Measurements from ENCODE around the gene CHST3. TPM values are rescaled to one million over a fixed set of nuclear protein-coding genes. Genes with fewer than 3 reads are reported as not detected.

The CHST3 gene
- total and polyA plus RNA-seq, 2 experiments from 2014 or later: 0.94 to 8.3 TPM

DNA sequence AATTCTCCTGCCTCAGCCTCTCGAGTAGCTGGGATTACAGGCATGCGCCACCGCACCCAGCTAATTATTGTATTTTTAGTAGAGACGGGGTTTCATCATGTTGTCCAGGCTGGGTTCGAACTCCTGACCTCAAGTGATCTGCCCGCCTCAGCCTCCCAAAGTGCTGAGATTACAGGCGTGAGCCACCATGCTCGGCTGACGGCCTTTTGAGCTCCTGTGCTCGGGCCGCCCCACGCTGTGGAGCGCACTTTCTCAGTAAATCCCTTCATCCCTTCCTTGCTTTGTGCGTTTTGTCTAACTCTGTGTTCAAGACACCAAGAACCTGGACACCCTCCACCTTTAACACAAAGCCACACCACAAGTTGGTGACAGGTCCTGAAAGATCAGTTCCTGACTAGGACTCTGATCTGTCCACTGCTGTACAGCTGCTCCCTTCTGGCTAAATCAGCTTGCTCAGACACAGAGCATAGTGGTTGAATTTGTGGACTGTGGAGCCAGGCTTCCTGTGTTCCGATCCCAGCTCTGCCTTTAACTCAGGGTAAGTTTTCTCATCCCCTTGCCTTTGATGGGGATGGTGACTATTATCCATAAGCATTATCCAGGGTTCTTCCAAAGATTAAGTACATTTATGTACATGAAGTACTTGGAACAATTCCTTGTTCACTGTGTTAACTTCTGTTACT, 20.1 kb downstream of the CHST3 start:
- TF ChIP-seq ZNF114 (CRISPR knock-in tag; IDR thresholded peaks at IDR 0.05): no peak
- no peak for TF ChIP-seq POLR2AphosphoS5 (IDR thresholded peaks at IDR 0.05; ENCODE audit: low read depth)
- TF ChIP-seq CREB1 (CRISPR knock-in tag; IDR thresholded peaks at IDR 0.05; ENCODE audit: low read depth): no peak
- TF ChIP-seq, protein P1, sequence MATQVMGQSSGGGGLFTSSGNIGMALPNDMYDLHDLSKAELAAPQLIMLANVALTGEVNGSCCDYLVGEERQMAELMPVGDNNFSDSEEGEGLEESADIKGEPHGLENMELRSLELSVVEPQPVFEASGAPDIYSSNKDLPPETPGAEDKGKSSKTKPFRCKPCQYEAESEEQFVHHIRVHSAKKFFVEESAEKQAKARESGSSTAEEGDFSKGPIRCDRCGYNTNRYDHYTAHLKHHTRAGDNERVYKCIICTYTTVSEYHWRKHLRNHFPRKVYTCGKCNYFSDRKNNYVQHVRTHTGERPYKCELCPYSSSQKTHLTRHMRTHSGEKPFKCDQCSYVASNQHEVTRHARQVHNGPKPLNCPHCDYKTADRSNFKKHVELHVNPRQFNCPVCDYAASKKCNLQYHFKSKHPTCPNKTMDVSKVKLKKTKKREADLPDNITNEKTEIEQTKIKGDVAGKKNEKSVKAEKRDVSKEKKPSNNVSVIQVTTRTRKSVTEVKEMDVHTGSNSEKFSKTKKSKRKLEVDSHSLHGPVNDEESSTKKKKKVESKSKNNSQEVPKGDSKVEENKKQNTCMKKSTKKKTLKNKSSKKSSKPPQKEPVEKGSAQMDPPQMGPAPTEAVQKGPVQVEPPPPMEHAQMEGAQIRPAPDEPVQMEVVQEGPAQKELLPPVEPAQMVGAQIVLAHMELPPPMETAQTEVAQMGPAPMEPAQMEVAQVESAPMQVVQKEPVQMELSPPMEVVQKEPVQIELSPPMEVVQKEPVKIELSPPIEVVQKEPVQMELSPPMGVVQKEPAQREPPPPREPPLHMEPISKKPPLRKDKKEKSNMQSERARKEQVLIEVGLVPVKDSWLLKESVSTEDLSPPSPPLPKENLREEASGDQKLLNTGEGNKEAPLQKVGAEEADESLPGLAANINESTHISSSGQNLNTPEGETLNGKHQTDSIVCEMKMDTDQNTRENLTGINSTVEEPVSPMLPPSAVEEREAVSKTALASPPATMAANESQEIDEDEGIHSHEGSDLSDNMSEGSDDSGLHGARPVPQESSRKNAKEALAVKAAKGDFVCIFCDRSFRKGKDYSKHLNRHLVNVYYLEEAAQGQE (IDR thresholded peaks at IDR 0.05; ENCODE audit: unreplicated experiment): no peak
- TF ChIP-seq, protein P2, sequence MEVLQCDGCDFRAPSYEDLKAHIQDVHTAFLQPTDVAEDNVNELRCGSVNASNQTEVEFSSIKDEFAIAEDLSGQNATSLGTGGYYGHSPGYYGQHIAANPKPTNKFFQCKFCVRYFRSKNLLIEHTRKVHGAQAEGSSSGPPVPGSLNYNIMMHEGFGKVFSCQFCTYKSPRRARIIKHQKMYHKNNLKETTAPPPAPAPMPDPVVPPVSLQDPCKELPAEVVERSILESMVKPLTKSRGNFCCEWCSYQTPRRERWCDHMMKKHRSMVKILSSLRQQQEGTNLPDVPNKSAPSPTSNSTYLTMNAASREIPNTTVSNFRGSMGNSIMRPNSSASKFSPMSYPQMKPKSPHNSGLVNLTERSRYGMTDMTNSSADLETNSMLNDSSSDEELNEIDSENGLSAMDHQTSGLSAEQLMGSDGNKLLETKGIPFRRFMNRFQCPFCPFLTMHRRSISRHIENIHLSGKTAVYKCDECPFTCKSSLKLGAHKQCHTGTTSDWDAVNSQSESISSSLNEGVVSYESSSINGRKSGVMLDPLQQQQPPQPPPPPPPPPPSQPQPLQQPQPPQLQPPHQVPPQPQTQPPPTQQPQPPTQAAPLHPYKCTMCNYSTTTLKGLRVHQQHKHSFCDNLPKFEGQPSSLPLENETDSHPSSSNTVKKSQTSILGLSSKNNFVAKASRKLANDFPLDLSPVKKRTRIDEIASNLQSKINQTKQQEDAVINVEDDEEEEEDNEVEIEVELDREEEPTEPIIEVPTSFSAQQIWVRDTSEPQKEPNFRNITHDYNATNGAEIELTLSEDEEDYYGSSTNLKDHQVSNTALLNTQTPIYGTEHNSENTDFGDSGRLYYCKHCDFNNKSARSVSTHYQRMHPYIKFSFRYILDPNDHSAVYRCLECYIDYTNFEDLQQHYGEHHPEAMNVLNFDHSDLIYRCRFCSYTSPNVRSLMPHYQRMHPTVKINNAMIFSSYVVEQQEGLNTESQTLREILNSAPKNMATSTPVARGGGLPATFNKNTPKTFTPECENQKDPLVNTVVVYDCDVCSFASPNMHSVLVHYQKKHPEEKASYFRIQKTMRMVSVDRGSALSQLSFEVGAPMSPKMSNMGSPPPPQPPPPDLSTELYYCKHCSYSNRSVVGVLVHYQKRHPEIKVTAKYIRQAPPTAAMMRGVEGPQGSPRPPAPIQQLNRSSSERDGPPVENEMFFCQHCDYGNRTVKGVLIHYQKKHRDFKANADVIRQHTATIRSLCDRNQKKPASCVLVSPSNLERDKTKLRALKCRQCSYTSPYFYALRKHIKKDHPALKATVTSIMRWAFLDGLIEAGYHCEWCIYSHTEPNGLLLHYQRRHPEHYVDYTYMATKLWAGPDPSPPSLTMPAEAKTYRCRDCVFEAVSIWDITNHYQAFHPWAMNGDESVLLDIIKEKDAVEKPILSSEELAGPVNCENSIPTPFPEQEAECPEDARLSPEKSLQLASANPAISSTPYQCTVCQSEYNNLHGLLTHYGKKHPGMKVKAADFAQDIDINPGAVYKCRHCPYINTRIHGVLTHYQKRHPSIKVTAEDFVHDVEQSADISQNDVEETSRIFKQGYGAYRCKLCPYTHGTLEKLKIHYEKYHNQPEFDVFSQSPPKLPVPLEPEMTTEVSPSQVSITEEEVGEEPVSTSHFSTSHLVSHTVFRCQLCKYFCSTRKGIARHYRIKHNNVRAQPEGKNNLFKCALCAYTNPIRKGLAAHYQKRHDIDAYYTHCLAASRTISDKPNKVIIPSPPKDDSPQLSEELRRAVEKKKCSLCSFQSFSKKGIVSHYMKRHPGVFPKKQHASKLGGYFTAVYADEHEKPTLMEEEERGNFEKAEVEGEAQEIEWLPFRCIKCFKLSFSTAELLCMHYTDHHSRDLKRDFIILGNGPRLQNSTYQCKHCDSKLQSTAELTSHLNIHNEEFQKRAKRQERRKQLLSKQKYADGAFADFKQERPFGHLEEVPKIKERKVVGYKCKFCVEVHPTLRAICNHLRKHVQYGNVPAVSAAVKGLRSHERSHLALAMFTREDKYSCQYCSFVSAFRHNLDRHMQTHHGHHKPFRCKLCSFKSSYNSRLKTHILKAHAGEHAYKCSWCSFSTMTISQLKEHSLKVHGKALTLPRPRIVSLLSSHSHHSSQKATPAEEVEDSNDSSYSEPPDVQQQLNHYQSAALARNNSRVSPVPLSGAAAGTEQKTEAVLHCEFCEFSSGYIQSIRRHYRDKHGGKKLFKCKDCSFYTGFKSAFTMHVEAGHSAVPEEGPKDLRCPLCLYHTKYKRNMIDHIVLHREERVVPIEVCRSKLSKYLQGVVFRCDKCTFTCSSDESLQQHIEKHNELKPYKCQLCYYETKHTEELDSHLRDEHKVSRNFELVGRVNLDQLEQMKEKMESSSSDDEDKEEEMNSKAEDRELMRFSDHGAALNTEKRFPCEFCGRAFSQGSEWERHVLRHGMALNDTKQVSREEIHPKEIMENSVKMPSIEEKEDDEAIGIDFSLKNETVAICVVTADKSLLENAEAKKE (CRISPR knock-in tag; IDR thresholded peaks at IDR 0.05): no peak
- TF ChIP-seq, protein P3, sequence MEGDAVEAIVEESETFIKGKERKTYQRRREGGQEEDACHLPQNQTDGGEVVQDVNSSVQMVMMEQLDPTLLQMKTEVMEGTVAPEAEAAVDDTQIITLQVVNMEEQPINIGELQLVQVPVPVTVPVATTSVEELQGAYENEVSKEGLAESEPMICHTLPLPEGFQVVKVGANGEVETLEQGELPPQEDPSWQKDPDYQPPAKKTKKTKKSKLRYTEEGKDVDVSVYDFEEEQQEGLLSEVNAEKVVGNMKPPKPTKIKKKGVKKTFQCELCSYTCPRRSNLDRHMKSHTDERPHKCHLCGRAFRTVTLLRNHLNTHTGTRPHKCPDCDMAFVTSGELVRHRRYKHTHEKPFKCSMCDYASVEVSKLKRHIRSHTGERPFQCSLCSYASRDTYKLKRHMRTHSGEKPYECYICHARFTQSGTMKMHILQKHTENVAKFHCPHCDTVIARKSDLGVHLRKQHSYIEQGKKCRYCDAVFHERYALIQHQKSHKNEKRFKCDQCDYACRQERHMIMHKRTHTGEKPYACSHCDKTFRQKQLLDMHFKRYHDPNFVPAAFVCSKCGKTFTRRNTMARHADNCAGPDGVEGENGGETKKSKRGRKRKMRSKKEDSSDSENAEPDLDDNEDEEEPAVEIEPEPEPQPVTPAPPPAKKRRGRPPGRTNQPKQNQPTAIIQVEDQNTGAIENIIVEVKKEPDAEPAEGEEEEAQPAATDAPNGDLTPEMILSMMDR (conservative IDR thresholded peaks at IDR 0.05; ENCODE audit: low read depth in 2 of 2): no peak
- no peak for TF ChIP-seq STAT1 (IDR thresholded peaks at IDR 0.05; ENCODE audit: unreplicated experiment)
- no peak for TF ChIP-seq NANOG (IDR thresholded peaks at IDR 0.05; ENCODE audit: borderline replicate concordance)
- TF ChIP-seq, protein P4, sequence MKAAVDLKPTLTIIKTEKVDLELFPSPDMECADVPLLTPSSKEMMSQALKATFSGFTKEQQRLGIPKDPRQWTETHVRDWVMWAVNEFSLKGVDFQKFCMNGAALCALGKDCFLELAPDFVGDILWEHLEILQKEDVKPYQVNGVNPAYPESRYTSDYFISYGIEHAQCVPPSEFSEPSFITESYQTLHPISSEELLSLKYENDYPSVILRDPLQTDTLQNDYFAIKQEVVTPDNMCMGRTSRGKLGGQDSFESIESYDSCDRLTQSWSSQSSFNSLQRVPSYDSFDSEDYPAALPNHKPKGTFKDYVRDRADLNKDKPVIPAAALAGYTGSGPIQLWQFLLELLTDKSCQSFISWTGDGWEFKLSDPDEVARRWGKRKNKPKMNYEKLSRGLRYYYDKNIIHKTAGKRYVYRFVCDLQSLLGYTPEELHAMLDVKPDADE (IDR thresholded peaks at IDR 0.05): no peak
- no peak for TF ChIP-seq EZH2phosphoT487 (IDR thresholded peaks at IDR 0.05; ENCODE audit: unreplicated experiment)
- no peak for TF ChIP-seq ZNF331 (CRISPR knock-in tag; IDR thresholded peaks at IDR 0.05; ENCODE audit: low read depth)
- no peak for TF ChIP-seq JUNB (IDR thresholded peaks at IDR 0.05; ENCODE audit: unreplicated experiment)
- TF ChIP-seq EZH2 (IDR thresholded peaks at IDR 0.05; ENCODE audit: low read depth, unreplicated experiment): no peak
- DNase-seq (ENCODE audit: low spot score): no peak
- H3K27me3 ChIP-seq (ENCODE audit: insufficient read depth): no peaks in the 10 kb centered on the region
- no peaks in the 10 kb centered on the region for H3F3A ChIP-seq (replicated peaks; ENCODE audit: low read depth)
- H3K4me1 ChIP-seq (ENCODE audit: insufficient read depth): peaks cover 4% of the 10 kb centered on the region
- no peak overlapping the region for H3K27ac ChIP-seq (ENCODE audit: low read depth)
- H3K27ac Mint-ChIP-seq: no peak overlapping the region
- no peaks in the 10 kb centered on the region for H3K9me2 ChIP-seq (ENCODE audit: insufficient read depth)
- H3K36me3 Mint-ChIP-seq (ENCODE audit: low read depth): 0 out of 3 replicates have a peak, but pooled peaks cover 3% of the 10 kb centered on the region
- H3K4me2 ChIP-seq: no peak overlapping the region
- no peak overlapping the region for H3K4me3 Mint-ChIP-seq
- peaks cover 13% of the 10 kb centered on the region for H3K4me1 Mint-ChIP-seq
- no peak overlapping the region for H3K4me3 ChIP-seq
- H3K27me3 Mint-ChIP-seq (ENCODE audit: insufficient read depth, low read depth, poor library complexity): peaks cover 7% of the 10 kb centered on the region
- H3K9me3 Mint-ChIP-seq: peaks cover 3% of the 10 kb centered on the region; the same call in 2 of the 3 replicates
- no peaks in the 10 kb centered on the region for H3K36me3 ChIP-seq (ENCODE audit: insufficient read depth)
- no peak overlapping the region for H2AFZ ChIP-seq
- H3K79me2 ChIP-seq (replicated peaks; ENCODE audit: insufficient read depth): no peaks in the 10 kb centered on the region
- no peak for ATAC-seq
- H4K20me1 ChIP-seq (replicated peaks; ENCODE audit: insufficient read depth): peaks cover 6% of the 10 kb centered on the region; the same call in 1 of the 2 replicates

All from GM23338 (cell line).